Neural cell (in vitro differentiated cells): ENCODE data around the gene SLC4A3. TPM values are rescaled to one million over a fixed set of nuclear protein-coding genes. Genes with fewer than 3 reads are reported as not detected.

Experiments used
- H2AFZ ChIP-seq: fragments of 200-600, 300-800 bp; sonication (generic), shearing (Covaris generic); 2 replicates; pipeline ENCODE4 v1.6.0; 2014; ENCODE audit warnings: low read depth, mild to moderate bottlenecking, antibody characterized with exemption, low read length, moderate library complexity
- H3F3A ChIP-seq: fragments of 200-600 bp; shearing (Covaris generic); 2 replicates; pipeline ENCODE4 v1.6.1; 2016; ENCODE audit warnings: mild to moderate bottlenecking, moderate library complexity, mixed read lengths, antibody characterized with exemption, low read length; ENCODE audit not compliant: insufficient read depth, poor library complexity, severe bottlenecking
- H3K27ac ChIP-seq: fragments of 200-600, 300-800 bp; sonication (generic), shearing (Covaris generic); 2 replicates; pipeline ENCODE4 v1.5.1; 2014; ENCODE audit warnings: mild to moderate bottlenecking, low read length, moderate library complexity
- H3K27me3 ChIP-seq: fragments of 300-800, 200-600 bp; sonication (generic), shearing (Covaris generic); 2 replicates; pipeline ENCODE4 v1.6.0; 2014; ENCODE audit warnings: mild to moderate bottlenecking, low read depth, low read length, moderate library complexity; ENCODE audit not compliant: insufficient read depth
- H3K36me3 ChIP-seq: fragments of 300-800, 200-600 bp; sonication (generic), shearing (Covaris generic); 2 replicates; pipeline ENCODE4 v1.5.1; 2014; ENCODE audit warnings: mild to moderate bottlenecking, antibody characterized with exemption, low read length, moderate library complexity; ENCODE audit not compliant: insufficient read depth
- H3K4me2 ChIP-seq: fragments of 300-800, 200-600 bp; sonication (generic), shearing (Covaris generic); 2 replicates; pipeline ENCODE4 v1.6.0; 2014; ENCODE audit warnings: mild to moderate bottlenecking, low read length
- H3K4me3 ChIP-seq: fragments of 300-800, 200-600 bp; sonication (generic), shearing (Covaris generic); 2 replicates; pipeline ENCODE4 v1.5.1; 2014; ENCODE audit warnings: mild to moderate bottlenecking, low read length, moderate library complexity
- H3K79me2 ChIP-seq: fragments of 200-600 bp; shearing (Covaris generic); replicated peaks from 2 replicates; pipeline ENCODE4 v1.6.0; 2014; ENCODE audit warnings: mild to moderate bottlenecking, low read length, moderate library complexity; ENCODE audit not compliant: insufficient read depth
- H3K9ac ChIP-seq: fragments of 300-800, 200-600 bp; sonication (generic), shearing (Covaris generic); 2 replicates; pipeline ENCODE4 v1.6.1; 2016; ENCODE audit warnings: mild to moderate bottlenecking, low read length, mixed read lengths
- H3K9me2 ChIP-seq: fragments of 200-600 bp; shearing (Covaris generic); 2 replicates; pipeline ENCODE4 v1.6.1; 2016; ENCODE audit warnings: mild to moderate bottlenecking, low read length, mixed read lengths; ENCODE audit not compliant: insufficient read depth
- H3K9me3 ChIP-seq: fragments of 200-600, 300-800 bp; sonication (generic), shearing (Covaris generic); 2 replicates; pipeline ENCODE4 v1.6.1; 2016; ENCODE audit warnings: mild to moderate bottlenecking, mixed run types, low read length, moderate library complexity, mixed read lengths
- H4K20me1 ChIP-seq: fragments of 200-600 bp; shearing (Covaris generic); 2 replicates; pipeline ENCODE4 v1.6.1; 2016; ENCODE audit warnings: mild to moderate bottlenecking, mixed run types; ENCODE audit not compliant: insufficient read depth
- CTCF ChIP-seq: fragments of 450-650 bp; IDR thresholded peaks from 2 replicates; pipeline ENCODE4 v1.5.1; 2014; ENCODE audit warnings: antibody characterized with exemption, mild to moderate bottlenecking, moderate library complexity; ENCODE audit not compliant: poor library complexity, severe bottlenecking
- EP300 ChIP-seq: fragments of 450-650 bp; conservative IDR thresholded peaks from 2 replicates; pipeline ENCODE4 v1.6.1; 2014; ENCODE audit warnings: antibody characterized with exemption, mild to moderate bottlenecking, moderate library complexity; ENCODE audit not compliant: poor library complexity, severe bottlenecking
- EZH2 ChIP-seq: fragments of 200-600, 300-800 bp; shearing (Covaris generic), sonication (generic); IDR thresholded peaks from 2 replicates; pipeline ENCODE4 v1.6.1; 2014; ENCODE audit warnings: antibody characterized with exemption, low read length, borderline replicate concordance, mild to moderate bottlenecking; ENCODE audit not compliant: insufficient read depth, poor library complexity, severe bottlenecking
- MXI1 ChIP-seq: fragments of 450-650 bp; conservative IDR thresholded peaks from 2 replicates; pipeline ENCODE4 v1.6.1; 2014; ENCODE audit warnings: antibody characterized with exemption, mild to moderate bottlenecking; ENCODE audit not compliant: poor library complexity, severe bottlenecking
- POLR2AphosphoS5 ChIP-seq: IDR thresholded peaks from 2 replicates; pipeline ENCODE4 v1.6.1; 2012
- RAD21 ChIP-seq: fragments of 450-650 bp; conservative IDR thresholded peaks from 2 replicates; pipeline ENCODE4 v1.6.1; 2014; ENCODE audit warnings: antibody characterized with exemption, mild to moderate bottlenecking, moderate library complexity
- SMC3 ChIP-seq: fragments of 450-650 bp; conservative IDR thresholded peaks from 2 replicates; pipeline ENCODE4 v1.6.1; 2014; ENCODE audit warnings: antibody characterized with exemption, mild to moderate bottlenecking, moderate library complexity; ENCODE audit not compliant: poor library complexity
- TAF1 ChIP-seq: IDR thresholded peaks from 2 replicates; pipeline ENCODE4 v1.6.1; 2012; ENCODE audit warnings: low read depth
- polyA plus RNA-seq: library from polyadenylated mRNA; depleted of rRNA; stranded (reverse); fragments of >200 nt; gene quantifications from 2 replicates; pipeline ENCODE4 v1.2.3, GENCODE V29; 2014
- TF ChIP-seq, protein P1 (sequence below): IDR thresholded peaks from 2 replicates; pipeline ENCODE4 v1.6.1; 2012; ENCODE audit warnings: borderline replicate concordance

SLC4A3 gene
- polyA plus RNA-seq, 1 donor from 2014 or later = 18.7 TPM

DNA sequence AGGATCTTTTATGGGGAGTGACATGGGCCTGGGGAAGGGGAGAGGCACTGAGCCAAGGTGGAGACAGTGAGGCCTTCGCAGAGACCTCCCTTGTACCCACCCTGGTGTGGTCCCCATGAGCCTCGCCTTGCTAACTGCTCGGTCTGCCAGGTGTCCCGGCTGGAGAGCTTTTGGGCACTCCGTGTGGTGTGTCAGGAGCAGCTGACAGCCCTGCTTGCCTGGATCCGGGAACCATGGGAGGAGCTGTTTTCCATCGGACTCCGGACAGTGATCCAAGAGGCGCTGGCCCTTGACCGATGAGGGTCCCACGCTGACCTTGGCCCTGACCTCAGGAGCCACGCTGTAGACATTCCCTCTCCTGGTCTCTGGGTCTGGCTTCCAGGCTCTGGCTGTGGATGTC, 11.5 kb upstream of the SLC4A3 start:
- Histone ChIP-seq H4K20me1 (no peaks in the 10 kb centered on the region), H3K36me3 (no peaks in the 10 kb centered on the region), H3K27ac (no peak overlapping the region), H3K79me2 (no peaks in the 10 kb centered on the region), H3K27me3 (no peaks in the 10 kb centered on the region), H3K9me2 (no peaks in the 10 kb centered on the region), H3K4me3 (no peak overlapping the region), H2AFZ (no peak overlapping the region), H3K9me3 (no peaks in the 10 kb centered on the region), H3K9ac (no peak overlapping the region), H3K4me2 (no peak overlapping the region), H3F3A (no peaks in the 10 kb centered on the region)
- TF ChIP-seq MXI1 = no peak

GRCh38 chr2:219616550-219616949, 10.9 kb upstream of the SLC4A3 start:
- TF ChIP-seq, protein P1, sequence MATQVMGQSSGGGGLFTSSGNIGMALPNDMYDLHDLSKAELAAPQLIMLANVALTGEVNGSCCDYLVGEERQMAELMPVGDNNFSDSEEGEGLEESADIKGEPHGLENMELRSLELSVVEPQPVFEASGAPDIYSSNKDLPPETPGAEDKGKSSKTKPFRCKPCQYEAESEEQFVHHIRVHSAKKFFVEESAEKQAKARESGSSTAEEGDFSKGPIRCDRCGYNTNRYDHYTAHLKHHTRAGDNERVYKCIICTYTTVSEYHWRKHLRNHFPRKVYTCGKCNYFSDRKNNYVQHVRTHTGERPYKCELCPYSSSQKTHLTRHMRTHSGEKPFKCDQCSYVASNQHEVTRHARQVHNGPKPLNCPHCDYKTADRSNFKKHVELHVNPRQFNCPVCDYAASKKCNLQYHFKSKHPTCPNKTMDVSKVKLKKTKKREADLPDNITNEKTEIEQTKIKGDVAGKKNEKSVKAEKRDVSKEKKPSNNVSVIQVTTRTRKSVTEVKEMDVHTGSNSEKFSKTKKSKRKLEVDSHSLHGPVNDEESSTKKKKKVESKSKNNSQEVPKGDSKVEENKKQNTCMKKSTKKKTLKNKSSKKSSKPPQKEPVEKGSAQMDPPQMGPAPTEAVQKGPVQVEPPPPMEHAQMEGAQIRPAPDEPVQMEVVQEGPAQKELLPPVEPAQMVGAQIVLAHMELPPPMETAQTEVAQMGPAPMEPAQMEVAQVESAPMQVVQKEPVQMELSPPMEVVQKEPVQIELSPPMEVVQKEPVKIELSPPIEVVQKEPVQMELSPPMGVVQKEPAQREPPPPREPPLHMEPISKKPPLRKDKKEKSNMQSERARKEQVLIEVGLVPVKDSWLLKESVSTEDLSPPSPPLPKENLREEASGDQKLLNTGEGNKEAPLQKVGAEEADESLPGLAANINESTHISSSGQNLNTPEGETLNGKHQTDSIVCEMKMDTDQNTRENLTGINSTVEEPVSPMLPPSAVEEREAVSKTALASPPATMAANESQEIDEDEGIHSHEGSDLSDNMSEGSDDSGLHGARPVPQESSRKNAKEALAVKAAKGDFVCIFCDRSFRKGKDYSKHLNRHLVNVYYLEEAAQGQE = no peak
- TF ChIP-seq RAD21 (no peak), EZH2 (no peak), POLR2AphosphoS5 (no peak), CTCF (no peak), EP300 (no peak), SMC3 (no peak), MXI1 (no peak), TAF1 (no peak)

GRCh38 chr2:219618733-219619122, 8.7 kb upstream of the SLC4A3 start:
- TF ChIP-seq POLR2AphosphoS5 (no peak), SMC3 (no peak), CTCF (no peak), EZH2 (no peak), MXI1 (no peak), RAD21 (no peak), TAF1 (no peak), EP300 (no peak)
- TF ChIP-seq, protein P1 = no peak
- Histone ChIP-seq H2AFZ (no peak overlapping the region), H4K20me1 (no peaks in the 10 kb centered on the region), H3K27me3 (no peaks in the 10 kb centered on the region), H3K4me2 (no peak overlapping the region), H3K9ac (no peak overlapping the region), H3K79me2 (no peaks in the 10 kb centered on the region), H3K4me3 (no peak overlapping the region), H3F3A (no peaks in the 10 kb centered on the region), H3K9me2 (no peaks in the 10 kb centered on the region), H3K36me3 (no peaks in the 10 kb centered on the region), H3K27ac (no peak overlapping the region), H3K9me3 (no peaks in the 10 kb centered on the region)

More at GRCh38 chr2:219616550-219616949, 10.9 kb upstream of the SLC4A3 start:
- no peaks in the 10 kb centered on the region for H3K36me3 ChIP-seq
- no peak overlapping the region for H3K27ac ChIP-seq
- no peaks in the 10 kb centered on the region for H3K9me2 ChIP-seq
- H3F3A ChIP-seq = no peaks in the 10 kb centered on the region
- no peaks in the 10 kb centered on the region for H4K20me1 ChIP-seq
- H2AFZ ChIP-seq = no peak overlapping the region
- H3K4me3 ChIP-seq = no peak overlapping the region
- no peaks in the 10 kb centered on the region for H3K27me3 ChIP-seq
- no peaks in the 10 kb centered on the region for H3K79me2 ChIP-seq
- no peak overlapping the region for H3K4me2 ChIP-seq
- H3K9ac ChIP-seq = no peak overlapping the region
- no peaks in the 10 kb centered on the region for H3K9me3 ChIP-seq
